Upper lobe of left lung (tissue), 4 donors: ENCODE measurements around the gene NXPE1.

Experiments
- EP300 ChIP-seq, 4 donors: sonication (generic); formaldehyde crosslinking; IDR thresholded peaks; one replicate each; pipeline ENCODE4 v1.5.1; 2017; ENCODE audit warnings: antibody characterized with exemption in 4 of 4, control low read depth in 2 of 4
- POLR2A ChIP-seq, 4 donors: fragments of 450-650 bp; IDR thresholded peaks; one replicate each; pipeline ENCODE4 v1.5.1; 2016 to 2017; ENCODE audit warnings: antibody characterized with exemption in 4 of 4, mild to moderate bottlenecking in 2 of 4
- POLR2AphosphoS5 ChIP-seq, 2 donors: sonication (generic); formaldehyde crosslinking; IDR thresholded peaks; one replicate each; pipeline ENCODE4 v1.5.1; 2017; ENCODE audit warnings: antibody characterized with exemption in 2 of 2
- TF ChIP-seq, protein P1 (sequence below), 6 experiments: fragments of 450-650 bp in 4 of 6; fragments of 200-600 bp in 2 of 6; sonication (generic) in 2 of 6; IDR thresholded peaks; one replicate each; pipeline ENCODE4 v1.5.1; 2016 to 2019; ENCODE audit warnings: antibody characterized with exemption in 6 of 6

DNA sequence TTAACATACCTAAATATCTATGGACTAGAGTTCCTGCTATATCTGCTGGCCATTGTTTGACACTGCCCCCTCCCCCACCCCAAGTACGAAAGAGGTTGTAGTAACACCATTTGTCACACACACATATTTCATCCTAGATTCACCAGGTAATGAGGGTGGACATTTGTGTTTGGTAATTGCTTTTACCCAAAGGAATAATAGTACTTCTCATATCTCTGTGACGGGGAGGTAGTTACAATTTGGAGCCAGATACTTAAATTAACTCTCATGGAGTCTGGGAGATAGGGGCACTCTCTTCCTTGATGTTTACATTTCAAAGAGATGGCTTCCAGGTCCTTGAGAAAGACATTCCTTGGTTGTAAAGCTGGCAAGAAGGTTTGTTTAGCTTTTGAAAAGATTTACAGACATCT lies 81.7 kb downstream of the NXPE1 start:
- TF ChIP-seq POLR2A (IDR thresholded peaks at IDR 0.05) (no peak), EP300 (IDR thresholded peaks at IDR 0.05) (no peak), POLR2AphosphoS5 (IDR thresholded peaks at IDR 0.05) (no peak)
- TF ChIP-seq, protein P1, sequence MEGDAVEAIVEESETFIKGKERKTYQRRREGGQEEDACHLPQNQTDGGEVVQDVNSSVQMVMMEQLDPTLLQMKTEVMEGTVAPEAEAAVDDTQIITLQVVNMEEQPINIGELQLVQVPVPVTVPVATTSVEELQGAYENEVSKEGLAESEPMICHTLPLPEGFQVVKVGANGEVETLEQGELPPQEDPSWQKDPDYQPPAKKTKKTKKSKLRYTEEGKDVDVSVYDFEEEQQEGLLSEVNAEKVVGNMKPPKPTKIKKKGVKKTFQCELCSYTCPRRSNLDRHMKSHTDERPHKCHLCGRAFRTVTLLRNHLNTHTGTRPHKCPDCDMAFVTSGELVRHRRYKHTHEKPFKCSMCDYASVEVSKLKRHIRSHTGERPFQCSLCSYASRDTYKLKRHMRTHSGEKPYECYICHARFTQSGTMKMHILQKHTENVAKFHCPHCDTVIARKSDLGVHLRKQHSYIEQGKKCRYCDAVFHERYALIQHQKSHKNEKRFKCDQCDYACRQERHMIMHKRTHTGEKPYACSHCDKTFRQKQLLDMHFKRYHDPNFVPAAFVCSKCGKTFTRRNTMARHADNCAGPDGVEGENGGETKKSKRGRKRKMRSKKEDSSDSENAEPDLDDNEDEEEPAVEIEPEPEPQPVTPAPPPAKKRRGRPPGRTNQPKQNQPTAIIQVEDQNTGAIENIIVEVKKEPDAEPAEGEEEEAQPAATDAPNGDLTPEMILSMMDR (IDR thresholded peaks at IDR 0.05), result no peak
